Activated CD8-positive, alpha-beta memory T cell treated with anti-CD3 and anti-CD28 coated beads for 4 hours (primary cell): ENCODE data around the gene QRICH1.
A peak's percentile ranks its signal among the peaks of the same experiment; 100 is the strongest.

Experiments
- DNase-seq, 2 donors: peaks; one replicate each; pipeline ENCODE4 v3.0.0-alpha.2; 2020; ENCODE audit warnings: low read depth in 2 of 2

The QRICH1 gene

DNA sequence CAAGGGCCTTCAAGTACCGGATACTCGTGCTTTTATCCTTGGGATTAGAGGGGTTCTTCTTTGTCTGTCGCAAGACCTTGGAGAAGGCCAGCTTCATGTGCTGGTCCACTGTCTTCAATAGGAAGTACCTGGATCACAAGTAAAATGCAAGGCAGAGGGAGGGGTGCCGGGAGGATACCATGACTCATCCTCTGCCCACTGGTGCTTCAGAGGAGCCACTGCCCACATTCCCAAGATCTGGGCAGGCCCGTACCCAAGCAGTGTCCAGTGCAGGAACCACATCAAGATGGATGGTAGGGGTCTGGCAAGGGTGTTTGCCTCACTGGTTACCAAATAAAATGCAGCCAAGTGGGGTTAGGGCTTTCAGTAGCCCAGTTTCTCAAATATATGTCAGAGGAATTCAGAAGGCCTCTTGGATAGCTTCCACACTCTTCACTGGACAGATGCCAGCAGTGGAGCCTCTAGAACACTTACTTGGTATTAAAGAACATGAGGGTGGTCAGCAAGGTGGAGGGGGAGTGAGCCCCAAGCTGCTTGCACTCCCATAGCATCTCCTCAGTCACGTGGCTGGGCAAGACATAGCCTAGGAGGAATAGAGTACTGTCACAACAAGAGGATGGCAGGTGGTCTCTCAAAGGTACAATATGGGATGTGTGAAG lies 61.1 kb downstream of the QRICH1 start:
- DNase-seq: no peak

DNA sequence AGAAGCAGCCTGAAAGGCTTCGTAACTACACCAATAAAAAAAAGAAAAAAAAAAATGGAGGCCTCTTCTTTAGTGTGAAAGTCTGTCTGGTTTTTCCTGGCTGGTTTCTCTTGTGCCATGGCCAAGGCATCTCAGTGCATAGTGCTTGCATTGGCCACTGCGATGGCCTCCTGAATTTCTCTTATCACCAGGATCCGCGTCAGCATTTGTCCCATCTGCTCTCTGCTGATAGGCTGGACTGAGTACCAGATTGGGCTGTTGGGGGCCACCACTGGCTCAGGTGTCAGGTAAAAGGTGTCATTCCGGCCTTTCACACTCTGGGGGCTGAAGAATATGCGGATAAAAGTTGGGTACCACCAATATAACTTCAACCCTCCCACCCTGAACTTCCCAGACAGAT lies 63.5 kb downstream of the QRICH1 start:
- no peak for DNase-seq

DNA sequence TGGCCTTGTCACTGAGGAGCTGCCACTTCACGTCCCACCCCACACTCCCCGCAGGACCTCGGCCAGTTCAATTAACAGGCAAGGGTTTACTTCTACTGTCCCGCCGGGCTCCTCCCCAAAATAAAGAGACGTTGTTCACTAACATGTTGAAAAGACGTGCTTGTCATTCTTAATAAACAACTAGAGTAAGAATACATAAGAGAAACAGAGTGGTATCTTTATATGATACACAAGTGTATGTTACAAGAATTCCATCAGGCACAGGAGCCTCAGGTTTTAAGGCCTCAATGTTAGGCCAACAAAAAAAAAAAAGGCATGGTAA lies 64.3 kb downstream of the QRICH1 start:
- DNase-seq: no peak

DNA sequence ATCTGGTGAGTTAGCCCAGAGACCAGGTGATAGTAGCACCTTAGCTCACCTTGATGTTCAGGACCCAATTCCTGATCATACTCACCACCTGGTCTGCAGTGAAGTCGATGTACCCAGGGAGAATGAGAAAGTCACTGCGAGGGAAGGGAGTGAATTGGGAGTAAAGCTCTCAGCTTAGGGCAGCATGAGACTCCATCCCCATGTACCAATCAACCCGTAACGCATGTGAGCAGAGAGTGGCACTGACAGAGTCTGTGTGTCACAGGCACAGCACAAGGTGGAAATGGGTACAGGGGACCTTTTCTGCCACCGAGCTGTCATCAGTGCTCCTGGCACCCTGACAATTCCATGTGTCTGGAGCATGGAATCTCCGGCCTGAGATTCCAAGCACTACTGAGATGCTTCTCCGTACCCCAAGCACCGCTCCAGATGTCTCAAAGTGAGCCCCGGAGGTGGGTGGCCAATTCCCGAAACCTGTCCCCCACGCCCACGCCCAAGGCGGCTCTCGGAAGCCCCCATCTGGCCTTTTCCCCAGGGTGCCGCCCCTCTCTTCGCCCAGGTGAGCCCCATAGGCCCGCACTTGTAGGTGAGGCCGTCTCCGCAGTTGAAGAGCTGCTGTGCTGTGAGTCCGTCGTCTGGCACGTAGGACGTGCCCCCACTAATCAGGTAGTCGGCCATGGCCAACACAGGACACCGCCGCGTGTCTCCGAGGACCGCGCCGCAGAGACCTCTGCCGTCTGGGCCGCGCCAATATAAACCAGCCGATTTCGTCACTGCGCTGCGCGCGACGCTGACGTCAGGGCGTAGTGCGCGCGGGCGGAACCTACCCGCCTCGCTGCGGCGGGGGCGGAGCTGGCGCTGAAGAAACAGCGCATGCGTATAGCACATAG lies 65.0 kb downstream of the QRICH1 start, which contains the start of gene IMPDH2:
Gene IMPDH2, minus strand, starts transcription at position 726 of the 890 bp plus-strand sequence. Its CDS starts 48 bp downstream, at position 678.
- peak; percentile 84 to 87 for DNase-seq

DNA sequence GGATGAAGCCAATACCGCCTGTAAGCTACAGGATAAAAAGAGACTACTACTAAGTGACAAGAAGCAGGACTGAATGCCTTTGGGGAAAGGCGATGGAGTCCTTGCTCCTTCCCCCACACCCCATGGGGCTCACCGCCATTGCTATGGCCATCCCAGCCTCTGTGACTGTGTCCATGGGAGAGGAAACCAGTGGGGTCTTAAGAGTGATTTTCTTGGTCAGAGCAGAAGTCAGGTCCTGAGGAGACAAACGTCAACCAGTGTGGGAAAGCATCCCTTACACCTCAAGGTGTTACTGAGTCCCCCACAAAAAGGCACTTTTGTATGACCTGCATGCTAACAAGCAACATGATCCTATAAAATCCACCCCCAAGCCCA lies 65.6 kb downstream of the QRICH1 start:
- DNase-seq: no peak

DNA sequence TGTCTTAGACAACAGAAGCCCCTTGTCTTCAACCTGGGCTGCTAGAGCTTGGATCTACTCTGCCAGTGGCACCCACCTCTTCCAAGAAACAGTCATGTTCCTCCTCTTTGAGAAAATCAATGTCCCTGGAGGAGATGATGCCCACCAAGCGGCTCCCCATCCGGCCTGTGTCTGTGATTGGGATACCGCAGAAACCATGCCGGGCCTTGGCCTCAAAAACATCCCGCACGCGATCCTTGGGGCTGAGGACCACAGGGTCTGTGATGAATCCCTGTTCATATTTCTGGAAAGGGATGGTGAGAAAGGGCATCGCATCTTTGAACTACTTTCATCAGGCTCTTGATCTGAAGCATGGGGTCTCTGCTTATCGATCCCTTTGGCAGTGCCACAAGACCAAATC lies 66.2 kb downstream of the QRICH1 start:
- DNase-seq: no peak

DNA sequence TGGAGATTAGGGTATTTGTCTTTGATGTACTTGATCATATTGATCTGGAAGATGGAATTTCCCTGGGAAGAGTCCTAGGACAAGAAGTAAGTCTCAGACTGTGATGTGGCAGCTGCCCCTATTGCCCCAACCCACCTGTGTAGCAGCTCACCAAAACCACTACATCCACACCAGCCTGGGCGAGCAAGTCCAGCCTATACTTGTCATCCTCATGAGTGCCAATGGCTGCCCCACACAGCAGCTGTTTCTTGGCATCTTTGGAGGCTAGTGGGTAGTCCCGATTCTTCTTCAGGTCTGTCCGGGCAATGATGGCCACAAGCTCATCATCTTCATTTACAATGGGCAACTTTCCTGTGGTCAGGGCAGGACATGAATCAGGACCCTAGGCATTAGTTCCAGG lies 67.3 kb downstream of the QRICH1 start:
- no peak for DNase-seq

DNA sequence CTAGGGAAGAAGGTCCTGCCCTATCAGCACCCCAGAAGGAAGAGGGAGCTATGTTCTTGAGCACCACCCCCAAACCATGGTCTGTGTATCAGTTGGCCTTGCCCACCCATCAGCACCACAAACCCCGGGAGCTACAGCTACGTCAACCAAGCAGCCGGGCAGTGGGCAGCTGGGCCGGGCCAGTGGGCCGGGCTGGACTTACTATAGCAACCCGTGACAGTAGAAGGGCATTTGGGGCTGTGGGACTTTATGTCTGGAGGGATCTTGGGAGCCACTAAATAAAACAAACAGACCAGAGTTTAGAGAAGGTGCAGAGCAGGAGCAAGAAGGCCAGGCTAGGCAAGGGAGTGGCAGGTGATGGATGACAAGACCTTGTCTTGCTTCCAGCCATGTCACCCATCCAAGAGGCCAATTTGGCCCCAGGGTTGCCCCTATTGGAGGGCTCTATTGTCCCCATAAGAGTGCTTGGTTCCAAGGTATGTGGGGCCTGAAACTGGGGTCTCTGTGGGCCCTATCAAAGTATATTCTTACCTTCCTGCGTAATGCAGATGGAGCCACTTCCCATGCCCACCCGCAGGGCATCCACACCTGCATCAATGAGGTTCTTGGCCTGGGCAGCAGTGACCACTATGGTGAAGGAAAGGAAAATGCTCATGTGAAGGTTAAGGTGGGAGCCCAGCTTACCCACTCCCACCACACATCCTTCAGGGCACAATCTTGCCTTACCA lies 67.9 kb downstream of the QRICH1 start:
- DNase-seq: no peak

DNA sequence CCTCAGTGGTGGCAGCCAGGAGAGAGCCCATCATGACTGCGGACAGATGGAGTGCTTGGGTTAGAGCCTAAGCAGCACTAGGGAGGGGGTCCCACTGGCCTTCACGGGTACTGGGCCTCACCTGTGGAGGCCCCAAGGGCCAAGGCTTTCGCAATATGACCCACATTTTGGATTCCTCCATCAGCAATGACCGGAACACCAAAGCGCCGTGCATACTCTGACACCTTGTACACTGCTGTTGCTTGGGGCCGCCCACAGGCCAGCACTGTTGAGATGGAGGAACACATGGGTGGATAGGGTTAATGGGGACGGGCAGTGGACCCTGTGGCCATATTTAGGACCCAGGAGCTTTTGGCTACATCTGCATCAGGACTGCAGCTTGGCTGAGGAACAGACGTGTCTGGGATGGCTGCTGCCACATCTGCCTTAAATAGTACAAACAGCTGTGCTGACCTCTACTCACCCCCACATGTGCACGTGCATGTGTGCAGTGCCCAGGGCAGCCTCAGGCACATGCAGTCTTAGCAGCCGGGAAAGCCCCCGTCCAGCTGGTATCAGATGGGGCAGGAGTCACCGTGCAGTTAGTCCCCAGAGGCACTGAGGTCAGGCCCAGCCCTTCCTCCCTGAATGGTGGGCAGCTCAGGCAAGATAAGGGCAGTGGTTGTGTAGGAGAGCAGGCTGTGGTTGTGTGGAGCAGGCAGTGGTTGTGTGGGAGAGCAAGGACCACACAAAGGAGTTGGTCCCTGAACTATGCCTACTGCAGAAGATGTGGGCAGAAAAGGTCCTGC lies 68.7 kb downstream of the QRICH1 start:
- DNase-seq: no peak

DNA sequence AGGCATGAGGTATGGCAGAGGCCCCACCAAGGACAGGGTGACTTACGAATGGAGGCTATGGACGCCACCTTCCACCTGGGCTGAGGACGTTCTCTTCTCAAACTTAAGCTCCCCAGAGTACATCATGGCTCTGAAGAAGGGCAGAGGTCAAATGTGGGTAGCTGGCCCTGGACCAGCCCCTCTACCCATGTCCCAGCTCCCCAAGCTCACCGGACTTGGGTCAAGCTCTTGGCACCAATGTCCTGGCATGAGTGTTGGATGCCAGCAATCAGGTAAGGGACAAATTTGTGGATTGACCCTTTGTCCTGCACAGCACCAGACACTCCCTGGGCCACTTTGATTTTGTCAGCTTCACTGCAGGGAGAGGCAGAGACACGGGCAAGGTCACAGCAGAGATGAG lies 69.4 kb downstream of the QRICH1 start:
- no peak for DNase-seq

DNA sequence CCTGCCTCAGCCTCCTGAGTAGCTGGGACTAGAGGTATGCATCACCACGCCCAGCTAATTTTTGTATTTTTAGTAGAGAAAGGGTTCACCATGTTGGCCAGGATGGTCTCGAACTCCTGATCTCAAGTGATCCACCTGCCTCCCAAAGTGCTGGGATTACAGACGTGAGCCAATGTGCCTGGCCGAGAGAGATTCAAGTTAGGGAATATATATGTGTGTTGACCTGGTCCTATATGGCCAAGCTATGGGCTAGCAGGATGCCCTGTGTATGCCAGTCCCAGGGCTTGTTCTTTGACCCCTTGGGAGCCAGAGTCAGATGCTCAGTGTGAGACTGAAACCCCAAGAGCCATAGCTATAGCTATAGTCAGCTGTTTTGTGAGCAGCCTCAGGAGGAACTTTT lies 70.1 kb downstream of the QRICH1 start:
- DNase-seq: no peak

DNA sequence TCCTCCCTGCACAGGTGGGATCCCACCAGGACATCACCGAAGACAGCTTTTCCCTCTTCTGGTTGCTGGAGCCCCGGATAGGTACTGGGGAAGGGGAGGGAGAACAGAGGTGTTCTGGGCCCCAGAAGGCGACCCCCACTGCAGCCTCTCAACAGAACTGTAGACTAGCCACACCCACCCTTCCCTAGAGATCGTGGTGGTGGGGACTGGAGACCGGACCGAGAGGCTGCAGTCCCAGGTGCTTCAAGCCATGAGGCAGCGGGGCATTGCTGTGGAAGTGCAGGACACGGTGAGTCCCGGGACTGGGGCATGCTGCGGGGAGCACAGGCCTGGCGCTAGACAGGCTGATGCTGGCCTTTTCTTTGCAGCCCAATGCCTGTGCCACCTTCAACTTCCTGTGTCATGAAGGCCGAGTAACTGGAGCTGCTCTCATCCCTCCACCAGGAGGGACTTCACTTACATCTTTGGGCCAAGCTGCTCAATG lies 71.1 kb downstream of the QRICH1 start:
- DNase-seq: no peak

DNA sequence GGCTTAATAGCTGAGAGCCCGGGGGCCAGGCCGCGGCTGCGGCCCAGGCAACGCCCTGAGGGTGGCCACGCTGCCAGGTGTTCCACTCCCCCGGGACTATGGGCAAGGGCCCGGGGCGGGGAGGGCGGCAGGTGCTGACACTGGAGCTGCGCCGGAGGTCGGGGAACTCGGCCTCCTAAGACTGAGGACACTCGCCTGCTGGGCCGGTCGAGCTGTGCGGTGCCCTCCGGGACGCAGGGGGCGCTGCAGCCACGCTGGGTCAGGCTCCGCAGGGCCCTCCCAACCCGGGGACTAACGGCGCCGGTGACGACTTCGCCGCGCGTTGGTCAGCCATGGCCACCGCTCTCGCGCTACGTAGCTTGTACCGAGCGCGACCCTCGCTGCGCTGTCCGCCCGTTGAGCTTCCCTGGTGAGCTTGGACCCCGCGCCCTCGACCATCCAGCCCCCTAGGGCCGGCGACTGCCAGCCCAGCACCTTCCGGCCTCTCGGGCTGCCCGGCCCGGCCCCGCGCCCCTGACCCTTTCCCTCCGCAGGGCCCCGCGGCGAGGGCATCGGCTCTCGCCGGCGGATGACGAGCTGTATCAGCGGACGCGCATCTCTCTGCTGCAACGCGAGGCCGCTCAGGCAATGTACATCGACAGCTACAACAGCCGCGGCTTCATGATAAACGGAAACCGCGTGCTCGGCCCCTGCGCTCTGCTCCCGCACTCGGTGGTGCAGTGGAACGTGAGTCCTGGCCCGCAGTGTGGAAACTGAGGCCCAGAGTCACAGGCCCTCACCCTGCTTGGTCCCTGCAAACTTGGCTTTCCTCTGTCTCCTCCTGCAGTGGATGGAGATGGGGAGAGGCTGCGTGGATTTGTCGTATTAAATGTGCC lies 71.8 kb downstream of the QRICH1 start, which contains the start of gene NDUFAF3:
Gene NDUFAF3, plus strand, starts transcription at position 309 of the 875 bp plus-strand sequence. Its CDS starts 24 bp downstream, at position 333.
- DNase-seq: peak; percentile 75 to 82

DNA sequence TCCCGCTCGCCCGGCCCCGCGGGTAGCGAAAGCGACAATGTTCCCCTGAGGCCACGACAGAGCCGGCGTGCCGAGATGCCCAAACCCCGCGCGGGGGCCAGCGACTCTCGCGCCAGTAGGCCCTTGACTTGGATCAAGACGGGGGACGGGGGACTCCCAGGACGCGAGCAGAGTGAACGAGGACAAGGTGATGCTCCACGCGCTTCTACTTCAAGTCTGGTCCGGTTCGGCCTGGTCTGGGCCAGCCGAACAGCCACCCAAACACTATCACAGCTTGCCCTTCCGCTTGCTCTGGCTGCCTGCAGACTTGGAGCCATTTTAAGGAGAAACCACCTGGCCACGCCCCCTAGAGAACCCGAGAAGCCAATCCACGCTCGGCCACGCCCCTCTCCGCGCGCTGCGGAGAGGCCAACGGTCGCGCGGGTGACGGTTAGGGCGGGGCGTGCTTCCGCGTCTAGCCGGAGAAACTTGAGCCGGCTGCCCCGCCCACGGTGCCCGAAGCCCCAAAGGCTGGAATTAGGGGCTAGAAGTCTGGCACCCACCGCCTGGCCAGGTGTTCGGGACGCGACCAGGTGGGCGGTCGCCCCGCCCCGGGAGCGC lies 72.6 kb downstream of the QRICH1 start:
- peak; percentile 95 to 99 for DNase-seq

DNA sequence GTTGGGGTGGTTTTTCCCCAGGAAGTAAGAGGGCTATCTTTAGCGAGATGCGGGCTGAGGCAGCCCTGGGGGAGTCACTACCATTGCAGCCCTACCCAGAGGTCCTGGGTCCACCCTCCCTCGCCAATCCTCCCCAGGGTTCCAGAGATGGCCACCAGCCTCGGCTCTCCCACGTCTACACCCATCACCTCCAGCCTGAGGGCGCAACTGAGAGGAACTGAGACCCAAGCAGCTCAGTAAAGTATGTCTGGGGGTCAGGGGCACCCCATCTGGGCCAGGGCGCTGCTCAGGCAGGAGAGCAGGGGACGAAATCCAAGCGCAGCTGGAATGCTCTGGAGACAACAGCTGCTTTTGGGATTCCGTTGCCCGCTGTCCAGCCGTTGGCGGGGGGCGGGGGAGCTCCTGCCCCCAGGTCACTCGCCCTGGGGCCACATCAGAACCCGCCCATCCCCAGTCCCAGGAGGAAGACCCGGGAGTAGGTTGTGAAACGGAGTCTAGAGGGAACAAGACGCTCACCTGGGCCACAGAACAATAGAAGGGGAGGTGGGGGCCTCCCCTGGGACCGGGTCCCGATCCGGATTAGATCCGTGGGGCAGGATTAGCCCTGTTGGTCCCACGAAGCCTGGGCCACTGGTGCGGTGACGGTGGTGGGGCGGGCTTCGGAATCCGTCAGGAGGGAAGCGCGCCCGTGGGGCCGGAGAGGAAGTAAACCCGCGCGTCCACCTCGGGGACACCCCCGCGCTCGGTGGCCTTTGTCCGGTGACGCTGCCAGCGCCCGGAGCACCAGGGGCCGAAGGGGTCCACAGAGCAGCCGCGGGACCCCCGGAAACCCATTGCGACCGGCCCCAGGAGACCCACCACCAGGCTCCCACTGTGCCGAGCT lies 73.3 kb downstream of the QRICH1 start:
- no peak for DNase-seq

DNA sequence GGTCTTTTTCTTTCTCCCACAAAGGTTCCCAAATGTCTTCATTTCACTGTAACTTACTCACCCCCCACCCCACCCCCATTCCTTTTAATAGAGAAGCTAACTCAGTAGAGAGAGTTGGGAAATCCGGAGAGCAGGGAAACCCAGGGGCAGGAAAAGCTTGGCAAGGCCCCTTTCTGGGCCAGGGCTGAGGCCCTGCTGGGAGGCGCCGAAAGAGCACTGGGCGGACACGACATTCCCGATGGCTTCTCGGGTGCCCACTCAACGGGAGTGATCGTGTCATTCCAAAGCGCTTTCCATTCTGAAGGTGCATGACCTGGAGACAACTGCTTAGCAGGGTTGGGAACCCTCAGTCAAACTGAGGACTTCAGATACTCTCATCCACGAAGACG lies 73.9 kb downstream of the QRICH1 start:
- no peak for DNase-seq

DNA sequence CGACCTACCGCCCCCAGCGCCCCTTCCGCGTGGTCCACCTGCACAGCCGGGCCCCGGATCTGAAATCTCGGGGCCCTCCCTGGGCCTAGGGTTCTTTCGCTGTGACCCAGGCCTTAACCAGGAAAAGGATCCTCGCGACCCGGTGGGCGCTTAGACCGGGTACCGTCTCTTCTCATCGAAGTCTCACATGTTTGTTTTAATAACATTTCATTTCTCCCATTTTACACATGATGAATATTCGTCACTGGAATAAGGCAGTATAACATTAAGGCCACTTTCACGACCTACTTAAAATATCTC lies 75.2 kb downstream of the QRICH1 start:
- no peak for DNase-seq

DNA sequence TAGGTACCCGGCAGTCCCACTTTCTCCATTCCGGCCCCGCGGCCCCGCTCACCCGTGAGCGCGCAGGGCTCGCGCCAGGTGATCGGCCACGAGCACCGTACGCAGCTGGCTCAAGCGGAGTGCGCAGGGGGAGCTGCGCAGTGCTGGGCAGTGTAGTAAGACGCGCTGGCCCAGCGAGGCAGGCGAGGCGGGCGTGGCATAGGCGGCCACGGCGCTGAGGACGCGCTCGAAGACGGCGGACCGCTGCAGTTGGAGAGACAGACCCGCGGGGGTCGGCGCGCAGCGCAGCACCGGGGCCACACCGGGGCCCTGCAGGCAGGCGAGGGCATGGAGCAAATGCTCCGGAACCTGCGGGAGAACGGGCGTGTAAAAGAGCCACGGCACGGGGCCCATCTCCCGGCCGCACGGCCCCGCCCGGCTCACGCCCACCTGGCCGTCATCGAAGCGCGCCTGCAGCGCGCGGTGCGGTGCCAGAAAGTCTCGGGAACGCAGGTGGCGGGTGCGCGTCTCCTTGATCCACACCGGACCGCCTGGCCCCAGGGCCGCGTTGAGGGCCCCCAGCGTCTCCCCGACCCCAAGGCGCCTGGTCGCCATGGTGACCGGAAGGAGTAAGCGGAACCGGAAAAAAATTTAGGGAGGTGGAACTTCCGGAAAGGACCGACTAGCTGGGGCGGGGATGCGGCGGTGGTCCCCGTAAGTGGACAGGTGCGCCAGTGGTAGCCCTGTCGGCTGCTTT lies 75.7 kb downstream of the QRICH1 start, which contains the start of gene DALRD3:
Gene DALRD3, minus strand, starts transcription at position 610 of the 736 bp plus-strand sequence. Its CDS starts 16 bp downstream, at position 594.
- DNase-seq: no peak
